ENCODE results near the gene ZSCAN9. TPM values are rescaled to one million over a fixed set of nuclear protein-coding genes. Genes with fewer than 3 reads are reported as not detected.

Gene ZSCAN9
- total and polyA plus RNA-seq, 3 donors from 2014 or later, result 36.5 to 39.6 (median 38.2) TPM

DNA sequence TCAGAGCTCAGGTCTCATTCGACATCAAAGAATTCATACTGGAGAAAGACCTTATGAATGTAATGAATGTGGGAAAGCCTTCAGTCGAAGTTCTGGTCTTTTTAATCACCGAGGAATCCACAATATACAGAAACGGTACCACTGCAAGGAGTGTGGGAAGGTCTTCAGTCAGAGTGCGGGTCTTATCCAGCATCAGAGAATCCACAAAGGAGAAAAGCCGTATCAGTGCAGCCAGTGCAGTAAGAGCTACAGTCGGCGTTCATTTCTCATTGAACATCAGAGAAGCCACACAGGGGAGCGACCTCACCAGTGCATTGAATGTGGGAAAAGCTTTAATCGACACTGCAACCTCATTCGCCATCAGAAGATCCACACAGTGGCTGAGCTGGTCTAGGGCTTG is 7.7 kb downstream of the ZSCAN9 start:
- TF ChIP-seq POLR2A (IDR thresholded peaks at IDR 0.05), result no peak
- TF ChIP-seq, protein P1, sequence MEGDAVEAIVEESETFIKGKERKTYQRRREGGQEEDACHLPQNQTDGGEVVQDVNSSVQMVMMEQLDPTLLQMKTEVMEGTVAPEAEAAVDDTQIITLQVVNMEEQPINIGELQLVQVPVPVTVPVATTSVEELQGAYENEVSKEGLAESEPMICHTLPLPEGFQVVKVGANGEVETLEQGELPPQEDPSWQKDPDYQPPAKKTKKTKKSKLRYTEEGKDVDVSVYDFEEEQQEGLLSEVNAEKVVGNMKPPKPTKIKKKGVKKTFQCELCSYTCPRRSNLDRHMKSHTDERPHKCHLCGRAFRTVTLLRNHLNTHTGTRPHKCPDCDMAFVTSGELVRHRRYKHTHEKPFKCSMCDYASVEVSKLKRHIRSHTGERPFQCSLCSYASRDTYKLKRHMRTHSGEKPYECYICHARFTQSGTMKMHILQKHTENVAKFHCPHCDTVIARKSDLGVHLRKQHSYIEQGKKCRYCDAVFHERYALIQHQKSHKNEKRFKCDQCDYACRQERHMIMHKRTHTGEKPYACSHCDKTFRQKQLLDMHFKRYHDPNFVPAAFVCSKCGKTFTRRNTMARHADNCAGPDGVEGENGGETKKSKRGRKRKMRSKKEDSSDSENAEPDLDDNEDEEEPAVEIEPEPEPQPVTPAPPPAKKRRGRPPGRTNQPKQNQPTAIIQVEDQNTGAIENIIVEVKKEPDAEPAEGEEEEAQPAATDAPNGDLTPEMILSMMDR (IDR thresholded peaks at IDR 0.05), result no peak
- H3K9me3 ChIP-seq, result no peaks in the 10 kb centered on the region
- H3K36me3 ChIP-seq (ENCODE audit: low read depth, missing control alignments), result no peaks in the 10 kb centered on the region
- no peak for DNase-seq
- no peaks in the 10 kb centered on the region for H3K4me1 ChIP-seq
- no peaks in the 10 kb centered on the region for H3K27me3 ChIP-seq
- intact Hi-C loops (cut with DNase I; ENCODE audit: low total_unique reads), result no loop called here
- no peak overlapping the region for H3K4me3 ChIP-seq
- 90 to 97% methylated on average over 11 of the region's 11 CpGs for WGBS, 2 donors
- H3K27ac ChIP-seq, result no peak overlapping the region

- Histone ChIP-seq H3K27me3 (no peaks in the 10 kb centered on the region), H3K9me3 (no peaks in the 10 kb centered on the region), H3K4me1 (no peaks in the 10 kb centered on the region), H3K27ac (no peak overlapping the region), H3K36me3 (ENCODE audit: low read depth, missing control alignments) (no peaks in the 10 kb centered on the region), H3K4me3 (no peak overlapping the region)
- WGBS, 2 donors, result 80 to 89% methylated on average over 3 of the region's 3 CpGs
- TF ChIP-seq POLR2A (IDR thresholded peaks at IDR 0.05), result no peak
- TF ChIP-seq, protein P1 (IDR thresholded peaks at IDR 0.05), result no peak
- no peak for DNase-seq
- intact Hi-C loops (cut with DNase I; ENCODE audit: low total_unique reads), result no loop called here
Observed at GRCh38 chr6:28235912-28236452, 10.9 kb downstream of the ZSCAN9 start.

- DNase-seq, result no peak
- H3K27ac ChIP-seq, result no peak overlapping the region
- WGBS, 2 donors, result 86 to 95% methylated on average over 1 of the region's 1 CpG
- intact Hi-C loops (cut with DNase I; ENCODE audit: low total_unique reads), result no loop called here
- H3K27me3 ChIP-seq, result no peaks in the 10 kb centered on the region
- H3K36me3 ChIP-seq (ENCODE audit: low read depth, missing control alignments), result no peaks in the 10 kb centered on the region
- no peak overlapping the region for H3K4me3 ChIP-seq
- no peaks in the 10 kb centered on the region for H3K4me1 ChIP-seq
- no peak for TF ChIP-seq POLR2A (IDR thresholded peaks at IDR 0.05)
- TF ChIP-seq, protein P1 (IDR thresholded peaks at IDR 0.05), result no peak
- H3K9me3 ChIP-seq, result no peaks in the 10 kb centered on the region
Observed at GRCh38 chr6:28239636-28240035, 14.6 kb downstream of the ZSCAN9 start.

DNA sequence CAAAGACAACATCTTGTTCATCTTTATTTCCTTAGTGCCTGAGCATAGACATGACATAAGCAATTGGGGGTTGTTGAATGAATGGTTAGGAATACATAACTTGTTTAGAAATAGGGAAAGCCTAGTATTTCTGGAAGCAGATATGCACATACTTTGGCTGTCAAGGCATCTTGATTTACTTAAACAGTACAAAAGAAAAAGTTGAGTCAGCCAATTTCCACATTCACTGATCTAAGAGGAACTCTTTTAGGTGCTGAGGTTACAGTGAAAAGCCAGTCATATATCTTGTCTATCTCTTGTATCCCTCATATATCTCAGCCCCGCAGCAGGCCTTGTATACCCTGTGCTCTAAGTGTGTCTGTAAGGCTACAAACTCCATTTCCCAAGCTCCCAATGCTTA is 15.4 kb downstream of the ZSCAN9 start:
- Histone ChIP-seq H3K4me3 (no peak overlapping the region), H3K27ac (no peak overlapping the region), H3K27me3 (no peaks in the 10 kb centered on the region), H3K9me3 (no peaks in the 10 kb centered on the region), H3K36me3 (ENCODE audit: low read depth, missing control alignments) (no peaks in the 10 kb centered on the region), H3K4me1 (no peaks in the 10 kb centered on the region)
- TF ChIP-seq POLR2A (IDR thresholded peaks at IDR 0.05), result no peak
- TF ChIP-seq, protein P1 (IDR thresholded peaks at IDR 0.05), result no peak
- intact Hi-C loops (cut with DNase I; ENCODE audit: low total_unique reads), result no loop called here
- no peak for DNase-seq
- 95 to 100% methylated on average over 1 of the region's 1 CpG for WGBS, 2 donors

- 92 to 94% methylated on average over 3 of the region's 3 CpGs for WGBS, 2 donors
- Histone ChIP-seq H3K4me3 (no peak overlapping the region), H3K27ac (no peak overlapping the region), H3K9me3 (no peaks in the 10 kb centered on the region), H3K27me3 (no peaks in the 10 kb centered on the region), H3K36me3 (ENCODE audit: low read depth, missing control alignments) (no peaks in the 10 kb centered on the region), H3K4me1 (no peaks in the 10 kb centered on the region)
- TF ChIP-seq POLR2A (IDR thresholded peaks at IDR 0.05), result no peak
- TF ChIP-seq, protein P1 (IDR thresholded peaks at IDR 0.05), result no peak
- intact Hi-C loops (cut with DNase I; ENCODE audit: low total_unique reads), result no loop called here
- no peak for DNase-seq
Observed at GRCh38 chr6:28243946-28244345, 18.9 kb downstream of the ZSCAN9 start.

Data from testis (tissue), 3 donors.